Measurements from ENCODE around the gene PREX1. TPM values are rescaled to one million over a fixed set of nuclear protein-coding genes. Genes with fewer than 3 reads are reported as not detected.

Gene PREX1
- total RNA-seq, 2 experiments from 2014 or later: 20.7 to 25.3 TPM

- ChIA-PET CTCF (ENCODE audit: unreplicated experiment) (no interaction called here), POLR2A (no interaction called here)
- TF ChIP-seq, protein P1, sequence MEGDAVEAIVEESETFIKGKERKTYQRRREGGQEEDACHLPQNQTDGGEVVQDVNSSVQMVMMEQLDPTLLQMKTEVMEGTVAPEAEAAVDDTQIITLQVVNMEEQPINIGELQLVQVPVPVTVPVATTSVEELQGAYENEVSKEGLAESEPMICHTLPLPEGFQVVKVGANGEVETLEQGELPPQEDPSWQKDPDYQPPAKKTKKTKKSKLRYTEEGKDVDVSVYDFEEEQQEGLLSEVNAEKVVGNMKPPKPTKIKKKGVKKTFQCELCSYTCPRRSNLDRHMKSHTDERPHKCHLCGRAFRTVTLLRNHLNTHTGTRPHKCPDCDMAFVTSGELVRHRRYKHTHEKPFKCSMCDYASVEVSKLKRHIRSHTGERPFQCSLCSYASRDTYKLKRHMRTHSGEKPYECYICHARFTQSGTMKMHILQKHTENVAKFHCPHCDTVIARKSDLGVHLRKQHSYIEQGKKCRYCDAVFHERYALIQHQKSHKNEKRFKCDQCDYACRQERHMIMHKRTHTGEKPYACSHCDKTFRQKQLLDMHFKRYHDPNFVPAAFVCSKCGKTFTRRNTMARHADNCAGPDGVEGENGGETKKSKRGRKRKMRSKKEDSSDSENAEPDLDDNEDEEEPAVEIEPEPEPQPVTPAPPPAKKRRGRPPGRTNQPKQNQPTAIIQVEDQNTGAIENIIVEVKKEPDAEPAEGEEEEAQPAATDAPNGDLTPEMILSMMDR (conservative IDR thresholded peaks at IDR 0.05; ENCODE audit: low read length): no peak
- no peak for TF ChIP-seq EZH2phosphoT487 (IDR thresholded peaks at IDR 0.05; ENCODE audit: borderline replicate concordance, low read depth, low read length)
- DNase-seq (ENCODE audit: low spot score): no peak
- H4K20me1 ChIP-seq (ENCODE audit: insufficient read depth, low read length): no peaks in the 10 kb centered on the region
- H3K4me1 ChIP-seq (ENCODE audit: insufficient read depth, low read length, poor library complexity, severe bottlenecking): peaks cover 7% of the 10 kb centered on the region
- no TSS peak for BruUV-seq (replicated peaks)
- H3K27ac ChIP-seq (ENCODE audit: low read depth, low read length, poor library complexity, severe bottlenecking): no peak overlapping the region
- H2AFZ ChIP-seq (ENCODE audit: low read length): no peak overlapping the region
- no peaks in the 10 kb centered on the region for H3K9me2 ChIP-seq (ENCODE audit: insufficient read depth, low read length)
- H3K4me3 ChIP-seq (ENCODE audit: low read depth, low read length, poor library complexity, severe bottlenecking): no peak overlapping the region
- H3K9me3 ChIP-seq (ENCODE audit: low read length): no peaks in the 10 kb centered on the region
- intact Hi-C loops (cut with micrococcal nuclease; ENCODE audit: unreplicated experiment): no loop called here
- H3K36me3 ChIP-seq (ENCODE audit: insufficient read depth, low read length): peaks cover 3% of the 10 kb centered on the region; the same call in 1 of the 2 replicates
- no peaks in the 10 kb centered on the region for H3K79me2 ChIP-seq (ENCODE audit: insufficient read depth, low read depth, low read length)
- H3K4me2 ChIP-seq (ENCODE audit: low read length): no peak overlapping the region
These were observed 145.8 kb downstream of the PREX1 start for GRCh38 chr20:48681873-48682426.

DNA sequence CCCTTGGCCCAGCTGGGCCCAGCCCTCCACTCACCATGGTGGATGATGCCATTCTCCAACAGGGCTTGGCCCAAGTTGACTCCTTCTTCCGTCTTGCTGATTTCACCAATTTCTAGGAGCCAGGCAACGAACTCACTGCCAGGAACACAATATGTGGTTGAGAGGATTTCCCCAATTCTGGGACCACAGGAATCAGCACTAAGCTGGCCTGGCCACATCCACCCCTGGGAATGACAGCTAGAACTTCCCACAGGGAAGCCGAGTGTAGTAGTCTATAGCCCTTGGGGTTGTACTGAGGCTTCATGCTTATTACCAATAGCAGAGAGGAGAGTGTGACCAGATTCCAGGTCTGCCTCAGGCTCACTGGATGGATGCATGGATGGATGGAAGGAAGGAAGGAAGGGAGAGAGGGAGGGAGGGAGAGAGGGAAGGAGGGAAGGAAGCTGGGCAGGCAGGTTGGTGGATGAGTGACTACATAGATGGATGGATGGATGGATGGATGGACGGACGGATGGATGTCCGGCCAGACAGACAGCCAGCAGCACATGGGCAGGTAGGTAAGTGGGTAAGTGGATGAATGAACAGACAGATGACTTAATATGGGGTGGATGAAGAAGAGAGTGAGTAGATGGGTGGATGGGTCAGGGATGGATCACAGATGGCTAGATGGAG lies 146.5 kb downstream of the PREX1 start:
- intact Hi-C loops (cut with micrococcal nuclease; ENCODE audit: unreplicated experiment): no loop called here
- CTCF ChIA-PET (ENCODE audit: unreplicated experiment): no interaction called here
- Histone ChIP-seq H3K36me3 (ENCODE audit: insufficient read depth, low read length) (peaks cover 7% of the 10 kb centered on the region; the same call in 1 of the 2 replicates), H2AFZ (ENCODE audit: low read length) (no peak overlapping the region), H3K4me3 (ENCODE audit: low read depth, low read length, poor library complexity, severe bottlenecking) (no peak overlapping the region), H3K27ac (ENCODE audit: low read depth, low read length, poor library complexity, severe bottlenecking) (no peak overlapping the region), H3K4me1 (ENCODE audit: insufficient read depth, low read length, poor library complexity, severe bottlenecking) (peaks cover 7% of the 10 kb centered on the region), H3K79me2 (ENCODE audit: insufficient read depth, low read depth, low read length) (no peaks in the 10 kb centered on the region), H3K9me2 (ENCODE audit: insufficient read depth, low read length) (no peaks in the 10 kb centered on the region), H3K9me3 (ENCODE audit: low read length) (no peaks in the 10 kb centered on the region), H4K20me1 (ENCODE audit: insufficient read depth, low read length) (no peaks in the 10 kb centered on the region), H3K4me2 (ENCODE audit: low read length) (no peak overlapping the region)
- no peak for DNase-seq (ENCODE audit: low spot score)
- no peak for TF ChIP-seq EZH2phosphoT487 (IDR thresholded peaks at IDR 0.05; ENCODE audit: borderline replicate concordance, low read depth, low read length)
- TF ChIP-seq, protein P1 (conservative IDR thresholded peaks at IDR 0.05; ENCODE audit: low read length): no peak
- no TSS peak for BruUV-seq (replicated peaks)
- POLR2A ChIA-PET: no interaction called here

GRCh38 chr20:48680650-48681049 lies 147.1 kb downstream of the PREX1 start:
- Histone ChIP-seq H3K4me1 (ENCODE audit: insufficient read depth, low read length, poor library complexity, severe bottlenecking) (peaks cover 7% of the 10 kb centered on the region), H3K27ac (ENCODE audit: low read depth, low read length, poor library complexity, severe bottlenecking) (no peak overlapping the region), H4K20me1 (ENCODE audit: insufficient read depth, low read length) (no peaks in the 10 kb centered on the region), H3K79me2 (ENCODE audit: insufficient read depth, low read depth, low read length) (no peaks in the 10 kb centered on the region), H3K4me2 (ENCODE audit: low read length) (no peak overlapping the region), H3K4me3 (ENCODE audit: low read depth, low read length, poor library complexity, severe bottlenecking) (no peak overlapping the region), H3K9me3 (ENCODE audit: low read length) (no peaks in the 10 kb centered on the region), H2AFZ (ENCODE audit: low read length) (no peak overlapping the region), H3K36me3 (ENCODE audit: insufficient read depth, low read length) (peaks cover 8% of the 10 kb centered on the region; the same call in 1 of the 2 replicates), H3K9me2 (ENCODE audit: insufficient read depth, low read length) (no peaks in the 10 kb centered on the region)
- intact Hi-C loops (cut with micrococcal nuclease; ENCODE audit: unreplicated experiment): no loop called here
- no peak for TF ChIP-seq EZH2phosphoT487 (IDR thresholded peaks at IDR 0.05; ENCODE audit: borderline replicate concordance, low read depth, low read length)
- BruUV-seq (replicated peaks): no TSS peak
- CTCF ChIA-PET (ENCODE audit: unreplicated experiment): no interaction called here
- DNase-seq (ENCODE audit: low spot score): no peak
- POLR2A ChIA-PET: no interaction called here

Measured in OCI-LY7 (cell line).